Fibroblast of pulmonary artery (primary cell): ENCODE data around the gene MICU1.
A peak's percentile ranks its signal among the peaks of the same experiment; 100 is the strongest.

Experiments
- DNase-seq: peaks from one replicate; pipeline ENCODE4 v3.0.0-alpha.2; 2010; ENCODE audit warnings: low read depth
- H3K4me3 ChIP-seq: replicated peaks from 2 replicates; pipeline ENCODE4 v1.5.1; 2011; ENCODE audit warnings: low read depth, mild to moderate bottlenecking, control low read depth, low read length, moderate library complexity
- CTCF ChIP-seq: IDR thresholded peaks from 2 replicates; pipeline ENCODE4 v1.5.1; 2011; ENCODE audit warnings: mild to moderate bottlenecking, control low read depth, low read length, inconsistent platforms; ENCODE audit errors: missing control alignments

MICU1 gene

GRCh38 chr10:72509206-72509799, 116.6 kb downstream of the MICU1 start:
- no peak for TF ChIP-seq CTCF
- no peak for DNase-seq
- H3K4me3 ChIP-seq, result no peak overlapping the region

DNA sequence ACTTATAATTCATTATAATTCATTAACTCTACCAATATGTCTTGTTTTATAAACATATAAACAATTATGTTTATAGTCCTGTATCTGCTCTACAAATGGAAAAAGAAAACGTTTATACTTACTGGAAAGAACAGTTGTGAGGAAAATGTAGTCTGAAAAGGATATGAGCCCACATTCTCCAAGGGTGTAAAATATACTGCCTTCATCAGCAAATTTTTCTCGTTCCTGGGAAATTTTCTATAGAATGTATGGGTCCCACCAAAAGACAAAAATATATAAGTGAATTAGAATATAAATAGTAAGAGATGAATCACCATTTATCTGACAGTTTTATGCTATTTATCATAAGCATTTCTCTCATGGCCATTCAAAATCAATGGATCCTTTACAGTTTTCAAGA, 117.8 kb downstream of the MICU1 start:
- DNase-seq, result no peak
- no peak for TF ChIP-seq CTCF
- H3K4me3 ChIP-seq, result no peak overlapping the region

GRCh38 chr10:72506474-72506873, 119.4 kb downstream of the MICU1 start:
- DNase-seq, result no peak
- H3K4me3 ChIP-seq, result no peak overlapping the region
- TF ChIP-seq CTCF, result no peak

DNA sequence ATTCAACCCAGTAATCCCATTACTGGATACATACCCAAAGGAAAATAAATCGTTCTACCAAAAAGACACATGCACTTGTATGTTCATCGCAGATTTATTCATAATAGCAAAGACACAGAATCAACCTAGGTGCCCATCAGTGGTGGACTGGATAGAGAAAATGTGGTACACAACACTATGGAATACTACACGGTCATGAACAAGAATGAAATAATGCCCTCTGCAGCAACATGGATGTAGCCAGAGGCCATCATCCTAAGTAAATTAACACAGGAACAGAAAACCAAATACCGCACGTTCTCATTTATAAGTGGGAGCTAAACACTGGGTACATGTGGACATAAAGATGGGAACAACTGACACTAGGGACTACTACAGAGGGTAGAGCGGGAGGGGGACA, 120.4 kb downstream of the MICU1 start:
- no peak overlapping the region for H3K4me3 ChIP-seq
- no peak for DNase-seq
- TF ChIP-seq CTCF, result no peak

DNA sequence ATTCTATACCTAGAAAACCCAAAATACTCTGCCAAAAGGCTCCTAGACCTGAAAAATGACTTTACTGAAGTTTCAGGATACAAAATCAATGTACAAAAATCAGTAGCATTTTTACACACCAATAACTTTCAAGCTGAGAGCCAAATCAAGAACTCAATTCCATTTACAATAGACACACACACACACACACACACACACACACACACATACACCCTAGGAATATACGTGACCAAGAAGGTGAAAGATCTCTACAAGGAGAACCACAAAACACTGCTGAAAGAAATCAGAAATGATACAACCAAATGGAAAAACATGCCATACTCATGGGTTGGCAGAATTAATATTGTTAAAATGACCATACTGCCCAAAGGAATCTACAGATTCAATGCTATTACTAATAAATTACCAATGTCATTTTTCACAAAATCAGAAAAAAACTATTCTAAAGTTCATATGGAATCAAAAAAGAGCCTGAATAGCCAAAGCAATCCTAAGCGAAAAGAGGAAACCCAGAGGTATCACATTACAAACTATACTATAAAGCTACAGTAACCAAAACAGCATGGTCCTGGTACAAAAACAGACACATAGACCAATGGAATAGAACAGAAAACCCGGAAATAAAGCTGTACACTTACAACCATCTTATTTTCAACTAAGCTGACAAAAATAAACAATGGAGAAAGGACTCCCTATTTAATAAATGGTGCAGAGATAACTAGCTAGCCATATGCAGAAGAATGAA, 122.0 kb downstream of the MICU1 start:
- no peak for TF ChIP-seq CTCF
- H3K4me3 ChIP-seq, result no peak overlapping the region
- DNase-seq, result no peak

DNA sequence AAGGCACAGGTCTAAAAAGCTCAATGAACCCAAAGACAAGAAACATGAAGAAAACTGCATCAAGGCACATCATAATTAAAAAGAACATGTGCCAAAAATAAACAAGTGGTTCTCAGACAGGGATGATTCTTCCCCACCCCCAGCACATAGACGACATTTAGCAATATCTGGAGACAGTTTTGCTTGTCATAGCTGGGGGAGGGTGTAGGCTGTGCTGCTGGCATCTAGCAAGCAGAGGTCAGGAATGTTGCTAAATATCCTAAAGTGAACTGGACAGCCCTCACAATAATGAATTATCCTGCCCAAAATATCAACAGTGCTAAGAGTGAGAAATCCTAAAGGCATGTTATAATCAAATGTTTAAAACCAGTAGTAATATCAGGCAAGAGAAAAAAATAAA, 122.6 kb downstream of the MICU1 start:
- TF ChIP-seq CTCF, result no peak
- no peak overlapping the region for H3K4me3 ChIP-seq
- DNase-seq, result peak; percentile 77

- no peak for TF ChIP-seq CTCF
- H3K4me3 ChIP-seq, result no peak overlapping the region
- no peak for DNase-seq
Observed at GRCh38 chr10:72502581-72502980, 123.3 kb downstream of the MICU1 start.
